Measurements from ENCODE around the gene PRDM13.
"Not testable (repeated sequence)": the region's sequence is repeated elsewhere in the genome, so short reads cannot be mapped to it uniquely, and the experiment has no call there.

Gene PRDM13

GRCh38 chr6:99590728-99591672, 15.6 kb upstream of the PRDM13 start:
- no peaks in the 10 kb centered on the region for H3K9me3 Mint-ChIP-seq
- H3K4me1 Mint-ChIP-seq (ENCODE audit: low read depth) = peaks cover 46% of the 10 kb centered on the region
- intact Hi-C loops (cut with micrococcal nuclease) = no loop called here

GRCh38 chr6:99591673-99592364, 14.8 kb upstream of the PRDM13 start:
- Mint-ChIP-seq H3K27ac (no peak overlapping the region), H3K27me3 (peaks cover 68% of the 10 kb centered on the region), H3K9me3 (no peaks in the 10 kb centered on the region), H3K36me3 (ENCODE audit: low read depth) (no peaks in the 10 kb centered on the region), H3K4me1 (ENCODE audit: low read depth) (peaks cover 46% of the 10 kb centered on the region), H3K4me3 (no peak overlapping the region)
- intact Hi-C loops (cut with micrococcal nuclease) = no loop called here

More at GRCh38 chr6:99590728-99591672, 15.6 kb upstream of the PRDM13 start:
- no peak overlapping the region for H3K27ac Mint-ChIP-seq
- H3K4me3 Mint-ChIP-seq = peak overlapping the region; percentile 63
- no peaks in the 10 kb centered on the region for H3K36me3 Mint-ChIP-seq (ENCODE audit: low read depth)
- H3K27me3 Mint-ChIP-seq = peaks cover 66% of the 10 kb centered on the region

- Mint-ChIP-seq H3K4me1 (ENCODE audit: low read depth) (peaks cover 46% of the 10 kb centered on the region), H3K27ac (no peak overlapping the region), H3K36me3 (ENCODE audit: low read depth) (no peaks in the 10 kb centered on the region), H3K27me3 (peaks cover 71% of the 10 kb centered on the region), H3K9me3 (no peaks in the 10 kb centered on the region), H3K4me3 (no peak overlapping the region)
- intact Hi-C loops (cut with micrococcal nuclease) = no loop called here
These were observed 13.7 kb upstream of the PRDM13 start for GRCh38 chr6:99592900-99593299.

GRCh38 chr6:99594696-99595095, 11.9 kb upstream of the PRDM13 start:
- H3K36me3 Mint-ChIP-seq (ENCODE audit: low read depth); H3K27ac Mint-ChIP-seq; intact Hi-C loops (cut with micrococcal nuclease); H3K9me3 Mint-ChIP-seq; H3K4me3 Mint-ChIP-seq: not testable (repeated sequence)
- H3K27me3 Mint-ChIP-seq = peaks cover 67% of the 10 kb centered on the region
- peaks cover 36% of the 10 kb centered on the region for H3K4me1 Mint-ChIP-seq (ENCODE audit: low read depth)

- Mint-ChIP-seq H3K9me3 (no peaks in the 10 kb centered on the region), H3K27me3 (peaks cover 89% of the 10 kb centered on the region), H3K36me3 (ENCODE audit: low read depth) (no peaks in the 10 kb centered on the region), H3K4me1 (ENCODE audit: low read depth) (peaks cover 46% of the 10 kb centered on the region), H3K27ac (no peak overlapping the region), H3K4me3 (peak overlapping the region; percentile 78)
- intact Hi-C loops (cut with micrococcal nuclease) = no loop called here
These were observed 3.9 kb upstream of the PRDM13 start for GRCh38 chr6:99602520-99603420.

GRCh38 chr6:99603421-99604165, 3.0 kb upstream of the PRDM13 start:
- Mint-ChIP-seq H3K27ac (no peak overlapping the region), H3K9me3 (no peaks in the 10 kb centered on the region), H3K4me3 (peak overlapping the region; percentile 78), H3K27me3 (peaks cover 92% of the 10 kb centered on the region), H3K4me1 (ENCODE audit: low read depth) (peaks cover 54% of the 10 kb centered on the region), H3K36me3 (ENCODE audit: low read depth) (no peaks in the 10 kb centered on the region)
- intact Hi-C loops (cut with micrococcal nuclease) = no loop called here

GRCh38 chr6:99604166-99605073, 2.2 kb upstream of the PRDM13 start:
- no peak overlapping the region for H3K27ac Mint-ChIP-seq
- intact Hi-C loops (cut with micrococcal nuclease) = no loop called here
- no peaks in the 10 kb centered on the region for H3K9me3 Mint-ChIP-seq
- peak overlapping the region; percentile 78 for H3K4me3 Mint-ChIP-seq
- H3K4me1 Mint-ChIP-seq (ENCODE audit: low read depth) = peaks cover 55% of the 10 kb centered on the region
- peaks cover 93% of the 10 kb centered on the region for H3K27me3 Mint-ChIP-seq
- H3K36me3 Mint-ChIP-seq (ENCODE audit: low read depth) = no peaks in the 10 kb centered on the region

- Mint-ChIP-seq H3K36me3 (ENCODE audit: low read depth) (no peaks in the 10 kb centered on the region), H3K27ac (no peak overlapping the region), H3K4me3 (no peak overlapping the region), H3K4me1 (ENCODE audit: low read depth) (peaks cover 55% of the 10 kb centered on the region), H3K27me3 (peaks cover 93% of the 10 kb centered on the region), H3K9me3 (no peaks in the 10 kb centered on the region)
- intact Hi-C loops (cut with micrococcal nuclease) = no loop called here
These were observed 1.4 kb upstream of the PRDM13 start for GRCh38 chr6:99605074-99605734.

GRCh38 chr6:99605911-99606655, 550 bp upstream of the PRDM13 start:
- H3K27ac Mint-ChIP-seq = no peak overlapping the region
- no peaks in the 10 kb centered on the region for H3K9me3 Mint-ChIP-seq
- H3K36me3 Mint-ChIP-seq (ENCODE audit: low read depth) = no peaks in the 10 kb centered on the region
- intact Hi-C loops (cut with micrococcal nuclease) = no loop called here
- peaks cover 94% of the 10 kb centered on the region for H3K27me3 Mint-ChIP-seq
- no peak overlapping the region for H3K4me3 Mint-ChIP-seq
- H3K4me1 Mint-ChIP-seq (ENCODE audit: low read depth) = peaks cover 60% of the 10 kb centered on the region

GRCh38 chr6:99607416-99608036, 893 bp downstream of the PRDM13 start:
- Mint-ChIP-seq H3K9me3 (no peaks in the 10 kb centered on the region), H3K36me3 (ENCODE audit: low read depth) (no peaks in the 10 kb centered on the region), H3K27me3 (peaks cover 93% of the 10 kb centered on the region), H3K4me3 (no peak overlapping the region), H3K4me1 (ENCODE audit: low read depth) (peaks cover 59% of the 10 kb centered on the region), H3K27ac (no peak overlapping the region)
- intact Hi-C loops (cut with micrococcal nuclease) = no loop called here

Data from dendritic cell treated with granulocyte-macrophage colony-stimulating factor and Interleukin-4, amounts not matched to agents 40 ng/mL and 50 ng/mL, for 4 days (primary cell).